DND-41 (cell line): ENCODE results near the gene CYP2W1.

Experiments
- ATAC-seq: fragments of 200-7000 bp; cut with Tn5 transposase; 3 replicates; pipeline ENCODE4 v1.9.1; 2021; ENCODE audit warnings: low read depth; ENCODE audit not compliant: insufficient read depth
- DNase-seq: peaks from one replicate; pipeline ENCODE4 v3.0.0-alpha.2; 2020
- H2AFZ ChIP-seq: 2 replicates; pipeline ENCODE4 v1.6.0; 2012; ENCODE audit warnings: low read depth, low read length
- H3K27ac ChIP-seq: 2 replicates; pipeline ENCODE4 v1.5.1; 2012; ENCODE audit warnings: low read length, inconsistent platforms
- H3K27me3 ChIP-seq: fragments of 200-600 bp; sonication (generic); 2 replicates; pipeline ENCODE4 v1.6.0; 2012; ENCODE audit warnings: low read length, mild to moderate bottlenecking, inconsistent platforms; ENCODE audit not compliant: insufficient read depth, poor library complexity
- H3K36me3 ChIP-seq: 2 replicates; pipeline ENCODE4 v1.5.1; 2012; ENCODE audit warnings: low read length, inconsistent platforms; ENCODE audit not compliant: insufficient read depth
- H3K4me1 ChIP-seq: 2 replicates; pipeline ENCODE4 v1.5.1; 2012; ENCODE audit warnings: mild to moderate bottlenecking, low read length; ENCODE audit not compliant: insufficient read depth
- H3K4me2 ChIP-seq: 2 replicates; pipeline ENCODE4 v1.6.0; 2012; ENCODE audit warnings: mild to moderate bottlenecking, moderate library complexity, low read length, inconsistent platforms; ENCODE audit not compliant: insufficient read depth
- H3K4me3 ChIP-seq, 2 experiments: fragments of 200-600 bp in 1 of 2; shearing (Covaris generic) in 1 of 2; 2 replicates each; pipeline ENCODE4 v1.5.1; 2012 to 2016; ENCODE audit warnings: inconsistent platforms in 2 of 2, low read length in 2 of 2, mild to moderate bottlenecking in 2 of 2, low read depth in 1 of 2, moderate library complexity in 1 of 2
- H3K79me2 ChIP-seq: 2 replicates; pipeline ENCODE4 v1.6.0; 2012; ENCODE audit warnings: low read length, inconsistent platforms; ENCODE audit not compliant: insufficient read depth
- H3K9ac ChIP-seq: 2 replicates; pipeline ENCODE4 v1.6.0; 2012; ENCODE audit warnings: low read depth, mild to moderate bottlenecking, inconsistent platforms, low read length, moderate library complexity
- H3K9me3 ChIP-seq: 2 replicates; pipeline ENCODE4 v1.5.1; 2012; ENCODE audit warnings: low read length, moderate library complexity, mild to moderate bottlenecking, inconsistent platforms; ENCODE audit not compliant: insufficient read depth, severe bottlenecking
- H4K20me1 ChIP-seq: 2 replicates; pipeline ENCODE4 v1.6.0; 2012; ENCODE audit warnings: low read length; ENCODE audit not compliant: insufficient read depth
- EZH2 ChIP-seq: IDR thresholded peaks from 3 replicates; pipeline ENCODE4 v1.6.1; 2012; ENCODE audit warnings: borderline replicate concordance, low read depth, mild to moderate bottlenecking, moderate library complexity, low read length, inconsistent platforms; ENCODE audit not compliant: severe bottlenecking
- TF ChIP-seq, protein P1 (sequence below): IDR thresholded peaks from 2 replicates; pipeline ENCODE4 v1.5.1; 2012; ENCODE audit warnings: borderline replicate concordance, low read length, moderate library complexity, mild to moderate bottlenecking; ENCODE audit not compliant: poor library complexity, severe bottlenecking; ENCODE audit errors: extremely low read depth

The CYP2W1 gene

DNA sequence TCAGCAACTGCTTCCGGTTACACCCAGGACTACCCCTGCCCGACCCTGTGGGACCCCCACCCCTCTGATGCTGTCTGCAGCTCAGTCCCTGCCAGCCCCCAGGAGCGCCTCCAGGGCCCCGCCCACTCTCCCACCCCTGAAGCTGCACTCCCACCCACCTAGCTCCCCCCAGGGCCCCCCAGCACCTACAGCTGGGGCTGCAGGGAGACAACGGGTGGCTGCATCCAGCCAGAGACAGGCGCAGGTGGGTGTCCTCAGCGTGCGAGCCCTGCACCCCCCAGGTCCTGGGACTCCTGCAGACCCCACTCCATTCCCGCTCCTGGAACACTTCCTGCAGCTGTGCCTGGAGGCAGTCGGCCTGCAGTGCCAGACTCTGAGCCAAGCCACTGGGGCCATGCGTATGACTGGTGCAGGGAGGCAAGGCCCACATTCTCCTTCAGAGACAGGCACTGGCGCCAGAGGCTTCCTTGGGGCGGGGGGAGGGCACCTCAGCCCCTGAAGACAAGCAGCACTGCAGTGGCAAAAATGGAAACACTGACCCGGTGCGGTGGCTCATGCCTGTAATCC is 6.1 kb downstream of the CYP2W1 start:
- Histone ChIP-seq H3K4me3 (no peak overlapping the region), H3K9me3 (no peaks in the 10 kb centered on the region), H3K4me1 (peaks cover 4% of the 10 kb centered on the region), H3K27ac (no peak overlapping the region), H2AFZ (no peak overlapping the region), H4K20me1 (peaks cover 2% of the 10 kb centered on the region; the same call in 1 of the 2 replicates), H3K36me3 (no peaks in the 10 kb centered on the region), H3K27me3 (no peaks in the 10 kb centered on the region), H3K79me2 (no peaks in the 10 kb centered on the region), H3K9ac (no peak overlapping the region), H3K4me2 (no peak overlapping the region)
- no peak for TF ChIP-seq EZH2
- TF ChIP-seq, protein P1, sequence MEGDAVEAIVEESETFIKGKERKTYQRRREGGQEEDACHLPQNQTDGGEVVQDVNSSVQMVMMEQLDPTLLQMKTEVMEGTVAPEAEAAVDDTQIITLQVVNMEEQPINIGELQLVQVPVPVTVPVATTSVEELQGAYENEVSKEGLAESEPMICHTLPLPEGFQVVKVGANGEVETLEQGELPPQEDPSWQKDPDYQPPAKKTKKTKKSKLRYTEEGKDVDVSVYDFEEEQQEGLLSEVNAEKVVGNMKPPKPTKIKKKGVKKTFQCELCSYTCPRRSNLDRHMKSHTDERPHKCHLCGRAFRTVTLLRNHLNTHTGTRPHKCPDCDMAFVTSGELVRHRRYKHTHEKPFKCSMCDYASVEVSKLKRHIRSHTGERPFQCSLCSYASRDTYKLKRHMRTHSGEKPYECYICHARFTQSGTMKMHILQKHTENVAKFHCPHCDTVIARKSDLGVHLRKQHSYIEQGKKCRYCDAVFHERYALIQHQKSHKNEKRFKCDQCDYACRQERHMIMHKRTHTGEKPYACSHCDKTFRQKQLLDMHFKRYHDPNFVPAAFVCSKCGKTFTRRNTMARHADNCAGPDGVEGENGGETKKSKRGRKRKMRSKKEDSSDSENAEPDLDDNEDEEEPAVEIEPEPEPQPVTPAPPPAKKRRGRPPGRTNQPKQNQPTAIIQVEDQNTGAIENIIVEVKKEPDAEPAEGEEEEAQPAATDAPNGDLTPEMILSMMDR = no peak
- no peak for DNase-seq
- ATAC-seq = no peak

DNA sequence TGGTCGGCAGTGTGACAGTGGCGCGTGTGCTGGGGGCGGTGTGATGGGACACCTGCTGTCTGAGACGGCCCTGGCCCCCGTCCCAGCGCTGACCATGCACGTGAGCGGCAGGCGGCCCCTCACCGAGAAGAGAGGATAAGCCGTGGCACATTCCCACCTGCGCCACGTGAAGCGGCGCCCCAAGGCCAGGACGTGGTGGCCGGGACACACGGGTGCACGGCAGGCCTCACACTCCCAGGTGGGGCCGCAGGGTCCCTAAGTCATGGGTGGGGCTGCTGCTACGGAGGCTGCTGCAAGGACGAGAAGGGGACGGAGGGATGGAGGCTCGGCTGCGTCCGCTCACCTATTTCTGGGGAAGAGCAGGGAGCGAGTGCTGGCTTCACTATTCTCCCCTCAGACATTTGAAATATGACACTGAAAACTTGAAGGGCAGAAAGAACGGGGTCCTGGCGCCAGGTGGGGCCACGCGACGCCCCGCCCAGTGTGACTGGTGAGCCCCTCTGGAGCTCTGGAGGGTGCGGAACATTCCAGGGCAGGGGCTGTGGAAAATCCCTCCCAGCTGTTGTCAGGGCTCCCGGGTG is 7.5 kb downstream of the CYP2W1 start:
- DNase-seq (no peak), ATAC-seq (no peak)
- Histone ChIP-seq H3K27me3 (no peaks in the 10 kb centered on the region), H3K4me3 (no peak overlapping the region), H3K27ac (no peak overlapping the region), H3K9ac (no peak overlapping the region), H3K36me3 (no peaks in the 10 kb centered on the region), H3K9me3 (no peaks in the 10 kb centered on the region), H3K4me1 (peaks cover 4% of the 10 kb centered on the region), H3K4me2 (no peak overlapping the region), H4K20me1 (peaks cover 2% of the 10 kb centered on the region; the same call in 1 of the 2 replicates), H2AFZ (no peak overlapping the region), H3K79me2 (no peaks in the 10 kb centered on the region)
- TF ChIP-seq, protein P1 = no peak
- no peak for TF ChIP-seq EZH2

DNA sequence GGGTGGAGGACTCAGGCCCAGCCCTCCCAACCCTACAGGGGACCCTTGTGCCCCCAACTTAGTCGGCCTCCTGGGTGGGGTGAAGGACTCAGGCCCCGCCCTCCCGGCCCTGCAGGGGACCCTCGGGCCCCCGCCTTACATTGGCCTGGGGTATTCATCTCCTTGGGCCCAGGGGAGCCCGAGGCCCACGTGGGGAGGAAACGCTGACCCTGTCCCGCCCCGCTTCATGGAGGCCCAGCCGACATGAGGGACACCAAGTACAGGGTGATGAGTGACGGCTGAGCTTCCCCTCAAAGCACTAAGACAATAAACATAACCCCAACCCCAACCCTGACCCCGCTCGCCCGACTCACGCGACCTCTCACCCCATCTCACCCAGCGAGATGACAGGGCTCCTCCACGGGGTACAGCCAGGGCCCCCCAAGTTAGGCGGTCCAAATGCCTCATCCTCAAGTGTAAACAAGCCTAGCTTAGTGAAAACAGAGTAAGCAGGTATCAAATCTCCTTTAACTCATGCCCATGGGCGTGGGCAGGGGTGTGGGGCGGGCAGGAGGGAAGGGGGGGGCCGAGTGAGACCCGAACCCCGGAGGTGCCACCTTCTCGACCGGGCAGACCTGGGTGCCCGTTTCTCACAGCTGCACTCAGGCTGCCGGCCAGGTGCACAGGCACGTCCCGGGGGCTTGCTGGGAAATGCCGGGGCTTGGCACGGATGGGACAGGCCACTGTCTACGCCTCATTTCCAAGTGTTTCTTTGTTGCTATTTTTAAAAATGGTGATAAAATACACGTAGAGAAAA is 8.2 kb downstream of the CYP2W1 start:
- Histone ChIP-seq H3K4me2 (no peak overlapping the region), H3K27me3 (no peaks in the 10 kb centered on the region), H3K79me2 (no peaks in the 10 kb centered on the region), H2AFZ (no peak overlapping the region), H3K4me1 (peaks cover 4% of the 10 kb centered on the region), H3K27ac (no peak overlapping the region), H4K20me1 (peaks cover 2% of the 10 kb centered on the region), H3K9ac (no peak overlapping the region), H3K36me3 (no peaks in the 10 kb centered on the region), H3K4me3 (no peak overlapping the region), H3K9me3 (no peaks in the 10 kb centered on the region)
- no peak for DNase-seq
- TF ChIP-seq EZH2 = no peak
- TF ChIP-seq, protein P1 = no peak
- no peak for ATAC-seq
